Stimulated activated naive B cell treated with anti-CD40 and anti-IgM and Interleukin-4, amounts not matched to agents 10 μg/mL and 1 μg/mL and 100 μg/mL, for 72 hours (primary cell): ENCODE measurements around the gene SERPINA5.

Experiments
- ATAC-seq, 2 donors: fragments of 150-1000 bp; cut with Tn5 transposase; replicated peaks; 2 replicates each; pipeline ENCODE4 v1.10.0; 2021; ENCODE audit warnings: moderate library complexity in 1 of 2
- DNase-seq: peaks from one replicate; pipeline ENCODE4 v3.0.0; 2021
- H3K27ac Mint-ChIP-seq: one replicate; pipeline ENCODE4 v1.8.0; 2022; ENCODE audit warnings: mild to moderate bottlenecking, mixed read lengths
- H3K27me3 Mint-ChIP-seq, 2 donors: one replicate each; pipeline ENCODE4 v1.8.0; 2022; ENCODE audit warnings: mixed read lengths in 2 of 2
- H3K36me3 Mint-ChIP-seq, 2 donors: one replicate each; pipeline ENCODE4 v1.8.0; 2022; ENCODE audit warnings: mixed read lengths in 2 of 2, mild to moderate bottlenecking in 1 of 2
- H3K4me1 Mint-ChIP-seq, 2 donors: one replicate each; pipeline ENCODE4 v1.8.0; 2022; ENCODE audit warnings: mixed read lengths in 2 of 2, mild to moderate bottlenecking in 1 of 2
- H3K4me3 Mint-ChIP-seq, 2 donors: one replicate each; pipeline ENCODE4 v1.8.0; 2022; ENCODE audit warnings: mild to moderate bottlenecking in 2 of 2, mixed read lengths in 2 of 2, moderate library complexity in 1 of 2
- H3K9me3 Mint-ChIP-seq, 2 donors: one replicate each; pipeline ENCODE4 v1.8.0; 2022; ENCODE audit warnings: mixed read lengths in 2 of 2, mild to moderate bottlenecking in 1 of 2

Gene SERPINA5

GRCh38 chr14:94612580-94613554 lies 31.6 kb downstream of the SERPINA5 start:
- Mint-ChIP-seq H3K27me3 (no peaks in the 10 kb centered on the region), H3K4me1 (no peaks in the 10 kb centered on the region), H3K36me3 (no peaks in the 10 kb centered on the region), H3K9me3 (peaks cover 6 to 14% of the 10 kb centered on the region in 2 donors), H3K4me3 (no peak overlapping the region), H3K27ac (no peak overlapping the region)
- DNase-seq (no peak), ATAC-seq (no peak)

- ATAC-seq, result no peak
- H3K9me3 Mint-ChIP-seq, result peaks cover 12 to 19% of the 10 kb centered on the region in 2 donors
- no peak overlapping the region for H3K27ac Mint-ChIP-seq
- no peak for DNase-seq
- peaks cover 4 to 5% of the 10 kb centered on the region in 2 donors for H3K36me3 Mint-ChIP-seq
- H3K4me1 Mint-ChIP-seq, result no peaks in the 10 kb centered on the region
- H3K27me3 Mint-ChIP-seq, result no peaks in the 10 kb centered on the region
- H3K4me3 Mint-ChIP-seq, result no peak overlapping the region
Measured at GRCh38 chr14:94613720-94614644, 32.8 kb downstream of the SERPINA5 start.

GRCh38 chr14:94614802-94615201 lies 33.6 kb downstream of the SERPINA5 start:
- H3K4me3 Mint-ChIP-seq, result no peak overlapping the region
- no peak overlapping the region for H3K27ac Mint-ChIP-seq
- peaks cover 12 to 17% of the 10 kb centered on the region in 2 donors for H3K9me3 Mint-ChIP-seq
- H3K4me1 Mint-ChIP-seq, result no peaks in the 10 kb centered on the region
- peaks cover 4 to 6% of the 10 kb centered on the region in 2 donors for H3K36me3 Mint-ChIP-seq
- DNase-seq (no peak), ATAC-seq (no peak)
- no peaks in the 10 kb centered on the region for H3K27me3 Mint-ChIP-seq

GRCh38 chr14:94615254-94615653 lies 34.0 kb downstream of the SERPINA5 start:
- Mint-ChIP-seq H3K4me1 (no peaks in the 10 kb centered on the region), H3K27ac (no peak overlapping the region), H3K36me3 (peaks cover 4 to 6% of the 10 kb centered on the region in 2 donors), H3K4me3 (no peak overlapping the region), H3K9me3 (peaks cover 14 to 17% of the 10 kb centered on the region in 2 donors), H3K27me3 (no peaks in the 10 kb centered on the region)
- ATAC-seq, result no peak
- DNase-seq, result no peak

- H3K9me3 Mint-ChIP-seq, result peaks cover 14 to 17% of the 10 kb centered on the region in 2 donors
- peaks cover 4 to 6% of the 10 kb centered on the region in 2 donors for H3K36me3 Mint-ChIP-seq
- H3K4me1 Mint-ChIP-seq, result no peaks in the 10 kb centered on the region
- no peak overlapping the region for H3K27ac Mint-ChIP-seq
- ATAC-seq (no peak), DNase-seq (no peak)
- no peaks in the 10 kb centered on the region for H3K27me3 Mint-ChIP-seq
- no peak overlapping the region for H3K4me3 Mint-ChIP-seq
Measured at GRCh38 chr14:94615823-94616570, 34.8 kb downstream of the SERPINA5 start.

- DNase-seq (no peak), ATAC-seq (no peak)
- no peak overlapping the region for H3K4me3 Mint-ChIP-seq
- no peaks in the 10 kb centered on the region for H3K27me3 Mint-ChIP-seq
- no peaks in the 10 kb centered on the region for H3K4me1 Mint-ChIP-seq
- H3K9me3 Mint-ChIP-seq, result peaks cover 14 to 17% of the 10 kb centered on the region in 2 donors
- peaks cover 4 to 6% of the 10 kb centered on the region in 2 donors for H3K36me3 Mint-ChIP-seq
- no peak overlapping the region for H3K27ac Mint-ChIP-seq
Measured at GRCh38 chr14:94617366-94617941, 36.2 kb downstream of the SERPINA5 start.

GRCh38 chr14:94617988-94618822 lies 37.0 kb downstream of the SERPINA5 start:
- H3K4me3 Mint-ChIP-seq, result no peak overlapping the region
- DNase-seq (no peak), ATAC-seq (no peak)
- no peaks in the 10 kb centered on the region for H3K27me3 Mint-ChIP-seq
- no peak overlapping the region for H3K27ac Mint-ChIP-seq
- no peaks in the 10 kb centered on the region for H3K4me1 Mint-ChIP-seq
- peaks cover 4 to 6% of the 10 kb centered on the region in 2 donors for H3K36me3 Mint-ChIP-seq
- peaks cover 14 to 17% of the 10 kb centered on the region in 2 donors for H3K9me3 Mint-ChIP-seq

GRCh38 chr14:94619297-94619696 lies 38.1 kb downstream of the SERPINA5 start:
- peaks cover 14 to 17% of the 10 kb centered on the region in 2 donors for H3K9me3 Mint-ChIP-seq
- DNase-seq (no peak), ATAC-seq (no peak)
- no peaks in the 10 kb centered on the region for H3K27me3 Mint-ChIP-seq
- no peak overlapping the region for H3K4me3 Mint-ChIP-seq
- no peak overlapping the region for H3K27ac Mint-ChIP-seq
- no peaks in the 10 kb centered on the region for H3K4me1 Mint-ChIP-seq
- H3K36me3 Mint-ChIP-seq, result peaks cover 4 to 6% of the 10 kb centered on the region in 2 donors

- ATAC-seq, result no peak
- H3K4me3 Mint-ChIP-seq, result no peak overlapping the region
- H3K4me1 Mint-ChIP-seq, result no peaks in the 10 kb centered on the region
Measured at GRCh38 chr14:94620597-94620996, 39.4 kb downstream of the SERPINA5 start.

GRCh38 chr14:94621358-94622134 lies 40.3 kb downstream of the SERPINA5 start:
- no peak for DNase-seq
- no peaks in the 10 kb centered on the region for H3K4me1 Mint-ChIP-seq
- H3K27ac Mint-ChIP-seq, result no peak overlapping the region
- peaks cover 13 to 14% of the 10 kb centered on the region in 2 donors for H3K9me3 Mint-ChIP-seq
- peaks cover 4 to 6% of the 10 kb centered on the region in 2 donors for H3K36me3 Mint-ChIP-seq
- no peak for ATAC-seq
- no peak overlapping the region for H3K4me3 Mint-ChIP-seq
- no peaks in the 10 kb centered on the region for H3K27me3 Mint-ChIP-seq

More at GRCh38 chr14:94620597-94620996, 39.4 kb downstream of the SERPINA5 start:
- H3K27me3 Mint-ChIP-seq, result no peaks in the 10 kb centered on the region
- DNase-seq, result no peak
- H3K36me3 Mint-ChIP-seq, result peaks cover 4 to 6% of the 10 kb centered on the region in 2 donors
- peaks cover 14 to 17% of the 10 kb centered on the region in 2 donors for H3K9me3 Mint-ChIP-seq
- no peak overlapping the region for H3K27ac Mint-ChIP-seq

GRCh38 chr14:94622653-94623421 lies 41.6 kb downstream of the SERPINA5 start:
- H3K9me3 Mint-ChIP-seq, result peaks cover 8 to 9% of the 10 kb centered on the region in 2 donors

GRCh38 chr14:94623422-94623809 lies 42.2 kb downstream of the SERPINA5 start:
- peaks cover 0 to 6% of the 10 kb centered on the region in 2 donors for H3K27me3 Mint-ChIP-seq
- peaks cover 4 to 6% of the 10 kb centered on the region in 2 donors for H3K36me3 Mint-ChIP-seq
- H3K4me3 Mint-ChIP-seq, result no peak overlapping the region
- no peaks in the 10 kb centered on the region for H3K4me1 Mint-ChIP-seq
- peaks cover 7 to 9% of the 10 kb centered on the region in 2 donors for H3K9me3 Mint-ChIP-seq
- H3K27ac Mint-ChIP-seq, result no peak overlapping the region
- no peak for ATAC-seq
- no peak for DNase-seq

More at GRCh38 chr14:94622653-94623421, 41.6 kb downstream of the SERPINA5 start:
- DNase-seq, result no peak
- Mint-ChIP-seq H3K4me3 (no peak overlapping the region), H3K27ac (no peak overlapping the region), H3K4me1 (no peaks in the 10 kb centered on the region), H3K36me3 (peaks cover 4 to 6% of the 10 kb centered on the region in 2 donors), H3K27me3 (peaks cover 0 to 6% of the 10 kb centered on the region in 2 donors)
- ATAC-seq, result no peak
